HCT116 (cell line): ENCODE results near the gene C1orf116. TPM values are rescaled to one million over a fixed set of nuclear protein-coding genes. Genes with fewer than 3 reads are reported as not detected.

ENCODE experiments used
- ATAC-seq: fragments of 200-7000 bp; cut with Tn5 transposase; 2 replicates; pipeline ENCODE4 v1.9.1; 2020; ENCODE audit warnings: mild to moderate bottlenecking, moderate library complexity
- BruUV-seq: library from RNA; stranded (reverse); fragments of 400-500 nt; replicated peaks from 2 replicates; lab custom pipeline; 2021; lab: Mats Ljungman, UMichigan
- CTCF ChIA-PET: fragments of 300-600 bp; sonication (Branson Sonifier 250); formaldehyde crosslinking; loops from one replicate; lab custom pipeline; 2021; ENCODE audit warnings: antibody characterized with exemption; lab: Charles Lee
- POLR2A ChIA-PET: fragments of 300-600, 350-600 bp; sonication (Branson Sonifier 250); formaldehyde crosslinking; loops from one replicate; lab custom pipeline; 2021; ENCODE audit warnings: antibody characterized with exemption; lab: Charles Lee
- RAD21 ChIA-PET, 2 experiments: fragments of 300-600 bp; sonication (Branson Sonifier 250); formaldehyde crosslinking; loops; one replicate each; lab custom pipeline; 2023; ENCODE audit warnings: low total read pairs in 2 of 2; ENCODE audit not compliant: uncharacterized antibody in 2 of 2, unreplicated experiment in 2 of 2, low non-redundant PET in 1 of 2; lab: Charles Lee
- DNase-seq: peaks from one replicate; pipeline ENCODE4 v3.0.0-alpha.2; 2010; ENCODE audit warnings: low read depth, low spot score
- H2AFZ ChIP-seq: fragments of 200-600 bp; shearing (Covaris generic), sonication (generic); 2 replicates; pipeline ENCODE4 v1.6.1; 2017; ENCODE audit warnings: low read depth, mixed run types, mixed read lengths, antibody characterized with exemption, low read length; ENCODE audit not compliant: poor library complexity, severe bottlenecking
- H3K27ac ChIP-seq: 2 replicates; pipeline ENCODE4 v1.5.1; 2012; ENCODE audit warnings: low read depth, low read length
- H3K27me3 ChIP-seq: fragments of 200-600 bp; sonication (generic); 2 replicates; pipeline ENCODE4 v1.6.1; 2016; ENCODE audit warnings: mixed run types, low read length, mixed read lengths; ENCODE audit not compliant: insufficient read depth
- H3K36me3 ChIP-seq, 2 experiments: fragments of 200-500 bp in 1 of 2; fragments of 200-600 bp in 1 of 2; sonication (Bioruptor generic) in 1 of 2; sonication (generic) in 1 of 2; 2 replicates each; pipeline versions ENCODE4 v1.5.1 to v1.6.1; 2014 to 2016; ENCODE audit warnings: low read length in 2 of 2, inconsistent platforms in 1 of 2, mixed read lengths in 1 of 2, mixed run types in 1 of 2; ENCODE audit not compliant: insufficient read depth in 2 of 2, control insufficient read depth in 1 of 2
- H3K4me1 ChIP-seq, 2 experiments: fragments of 200-600 bp in 1 of 2; sonication (generic) in 1 of 2; 2 replicates each; pipeline versions ENCODE4 v1.5.1 to v1.6.1; 2012 to 2017; ENCODE audit warnings: low read length in 2 of 2, inconsistent platforms in 1 of 2, mild to moderate bottlenecking in 1 of 2, mixed read lengths in 1 of 2, mixed run types in 1 of 2, moderate library complexity in 1 of 2; ENCODE audit not compliant: insufficient read depth in 2 of 2, control insufficient read depth in 1 of 2
- H3K4me2 ChIP-seq: fragments of 200-600 bp; sonication (generic); 2 replicates; pipeline ENCODE4 v1.6.1; 2017; ENCODE audit warnings: mixed run types, low read length, mixed read lengths
- H3K4me3 ChIP-seq, 2 experiments: fragments of 200-600 bp in 1 of 2; sonication (generic) in 1 of 2; replicated peaks in 1 of 2; 2 replicates each; pipeline ENCODE4 v1.5.1; 2011 to 2016; ENCODE audit warnings: low read length in 2 of 2, control low read depth in 1 of 2, low read depth in 1 of 2, mild to moderate bottlenecking in 1 of 2, mixed read lengths in 1 of 2, mixed run types in 1 of 2
- H3K79me2 ChIP-seq: fragments of 200-600 bp; sonication (generic); 2 replicates; pipeline ENCODE4 v1.6.1; 2017; ENCODE audit warnings: mild to moderate bottlenecking, mixed run types, low read length, moderate library complexity, mixed read lengths; ENCODE audit not compliant: insufficient read depth
- H3K9ac ChIP-seq: fragments of 200-600 bp; sonication (generic); 2 replicates; pipeline ENCODE4 v1.6.1; 2016; ENCODE audit warnings: low read length, mixed read lengths
- H3K9me2 ChIP-seq: fragments of 200-600 bp; sonication (generic), shearing (Covaris generic); 2 replicates; pipeline ENCODE4 v1.6.1; 2017; ENCODE audit warnings: mixed run types, mild to moderate bottlenecking, moderate library complexity; ENCODE audit not compliant: insufficient read depth
- H3K9me3 ChIP-seq, 2 experiments: fragments of 200-500 bp in 1 of 2; fragments of 200-600 bp in 1 of 2; sonication (Bioruptor generic) in 1 of 2; sonication (generic) in 1 of 2; 2 replicates each; pipeline ENCODE4 v1.6.1; 2014 to 2017; ENCODE audit warnings: low read length in 2 of 2, mixed read lengths in 2 of 2, inconsistent platforms in 1 of 2, low read depth in 1 of 2, mild to moderate bottlenecking in 1 of 2, mixed run types in 1 of 2, moderate library complexity in 1 of 2; ENCODE audit not compliant: control insufficient read depth in 1 of 2, insufficient read depth in 1 of 2
- H4K20me1 ChIP-seq: fragments of 200-600 bp; sonication (generic), shearing (Covaris generic); 2 replicates; pipeline ENCODE4 v1.6.1; 2017; ENCODE audit warnings: mixed run types, mild to moderate bottlenecking, moderate library complexity; ENCODE audit not compliant: insufficient read depth
- JUND ChIP-seq: IDR thresholded peaks from 2 replicates; pipeline ENCODE4 v1.6.1; 2012
- MAX ChIP-seq: IDR thresholded peaks from 2 replicates; pipeline ENCODE4 v1.6.1; 2012
- RAD21 ChIP-seq: IDR thresholded peaks from 2 replicates; pipeline ENCODE4 v1.6.1; 2012; ENCODE audit warnings: low read depth, mild to moderate bottlenecking
- REST ChIP-seq: IDR thresholded peaks from 2 replicates; pipeline ENCODE4 v1.6.1; 2012; ENCODE audit warnings: low read depth
- SIN3A ChIP-seq: IDR thresholded peaks from 2 replicates; pipeline ENCODE4 v1.6.1; 2012; ENCODE audit warnings: low read depth
- TCF7L2 ChIP-seq: IDR thresholded peaks from 2 replicates; pipeline ENCODE4 v1.7.0; 2011; ENCODE audit warnings: borderline replicate concordance, inconsistent platforms; ENCODE audit not compliant: insufficient read depth, insufficient read length; ENCODE audit errors: extremely low read depth
- YY1 ChIP-seq: IDR thresholded peaks from 2 replicates; pipeline ENCODE4 v1.6.1; 2011; ENCODE audit warnings: low read length, low read depth, moderate library complexity, mild to moderate bottlenecking; ENCODE audit not compliant: insufficient replicate concordance; ENCODE audit errors: extremely low read depth
- ZBTB33 ChIP-seq: IDR thresholded peaks from 2 replicates; pipeline ENCODE4 v1.6.1; 2011; ENCODE audit warnings: mild to moderate bottlenecking, low read length, moderate library complexity; ENCODE audit not compliant: insufficient replicate concordance; ENCODE audit errors: extremely low read depth
- ZFX ChIP-seq: fragments of 450-650 bp; IDR thresholded peaks from 2 replicates; pipeline ENCODE4 v1.6.1; 2017
- intact Hi-C: fragments of 100-400 bp; cut with micrococcal nuclease; formaldehyde crosslinking; loops from 2 replicates; pipeline ENCODE4 v1.10.0; 2022
- total RNA-seq: library from RNA; stranded (reverse); gene quantifications from one replicate; pipeline ENCODE4 v1.2.1, GENCODE V29; 2021; ENCODE audit not compliant: unreplicated experiment

The C1orf116 gene
- total RNA-seq, 1 experiment from 2014 or later: 3.6 TPM

GRCh38 chr1:207062058-207062457 lies 29.5 kb upstream of the C1orf116 start:
- Histone ChIP-seq H3K4me2 (no peak overlapping the region), H3K4me1 (no peaks in the 10 kb centered on the region), H2AFZ (no peak overlapping the region), H3K4me3 (no peak overlapping the region), H3K79me2 (no peaks in the 10 kb centered on the region), H3K9me3 (no peaks in the 10 kb centered on the region), H3K27me3 (no peaks in the 10 kb centered on the region), H3K9ac (no peak overlapping the region), H3K27ac (no peak overlapping the region), H3K36me3 (peaks cover 0 to 7% of the 10 kb centered on the region in 2 experiments; a peak in 1 of 4 replicates), H3K9me2 (no peaks in the 10 kb centered on the region), H4K20me1 (no peaks in the 10 kb centered on the region)
- DNase-seq: no peak
- no peak for ATAC-seq
- ChIA-PET RAD21 (no interaction called here), CTCF (no interaction called here), POLR2A (no interaction called here)
- TF ChIP-seq RAD21 (no peak), YY1 (no peak), SIN3A (no peak), ZFX (no peak), JUND (no peak), MAX (no peak), TCF7L2 (no peak), ZBTB33 (no peak), REST (no peak)
- intact Hi-C loops: no loop called here
- no TSS peak for BruUV-seq
